Calu3 (cell line): Measurements from ENCODE around the gene TAPBP. TPM values are rescaled to one million over a fixed set of nuclear protein-coding genes. Genes with fewer than 3 reads are reported as not detected.

Source experiments
- BruUV-seq: library from RNA; stranded (reverse); fragments of 400-500 nt; replicated peaks from 2 replicates; lab custom pipeline; 2021; lab: Mats Ljungman, UMichigan
- CTCF ChIA-PET: fragments of 300-600 bp; sonication (Branson Sonifier 250); formaldehyde crosslinking; loops from one replicate; lab custom pipeline; 2022; ENCODE audit warnings: antibody characterized with exemption; lab: Charles Lee
- DNase-seq: peaks from one replicate; pipeline ENCODE4 v3.0.0; 2022
- H3K27ac Mint-ChIP-seq: one replicate; pipeline ENCODE4 v1.8.0; 2022; ENCODE audit warnings: mixed read lengths; ENCODE audit not compliant: unreplicated experiment
- H3K27me3 Mint-ChIP-seq: one replicate; pipeline ENCODE4 v1.8.0; 2022; ENCODE audit warnings: mixed read lengths; ENCODE audit not compliant: unreplicated experiment
- H3K36me3 Mint-ChIP-seq: one replicate; pipeline ENCODE4 v1.8.0; 2022; ENCODE audit warnings: mild to moderate bottlenecking, moderate library complexity, mixed read lengths; ENCODE audit not compliant: insufficient read depth, unreplicated experiment
- H3K4me1 Mint-ChIP-seq: one replicate; pipeline ENCODE4 v1.8.0; 2022; ENCODE audit warnings: mild to moderate bottlenecking, low read depth, mixed read lengths; ENCODE audit not compliant: unreplicated experiment
- H3K4me3 Mint-ChIP-seq: one replicate; pipeline ENCODE4 v1.8.0; 2022; ENCODE audit warnings: mild to moderate bottlenecking, low read depth, moderate library complexity, mixed read lengths; ENCODE audit not compliant: unreplicated experiment
- H3K9me3 Mint-ChIP-seq: one replicate; pipeline ENCODE4 v1.8.0; 2022; ENCODE audit warnings: low read depth, mixed read lengths; ENCODE audit not compliant: unreplicated experiment
- CTCF ChIP-seq: fragments of 200-600 bp; IDR thresholded peaks from one replicate; pipeline ENCODE4 v1.8.0; 2022; ENCODE audit warnings: antibody characterized with exemption; ENCODE audit not compliant: unreplicated experiment
- intact Hi-C: fragments of 100-400 bp; cut with micrococcal nuclease; formaldehyde crosslinking; loops from one replicate; pipeline ENCODE4 v1.10.0; 2022; ENCODE audit not compliant: unreplicated experiment
- total RNA-seq: library from RNA; stranded (reverse); gene quantifications from 2 replicates; pipeline ENCODE4 v1.2.3, GENCODE V29; 2022

The TAPBP gene
- total RNA-seq, 1 experiment from 2014 or later, result 443 TPM

DNA sequence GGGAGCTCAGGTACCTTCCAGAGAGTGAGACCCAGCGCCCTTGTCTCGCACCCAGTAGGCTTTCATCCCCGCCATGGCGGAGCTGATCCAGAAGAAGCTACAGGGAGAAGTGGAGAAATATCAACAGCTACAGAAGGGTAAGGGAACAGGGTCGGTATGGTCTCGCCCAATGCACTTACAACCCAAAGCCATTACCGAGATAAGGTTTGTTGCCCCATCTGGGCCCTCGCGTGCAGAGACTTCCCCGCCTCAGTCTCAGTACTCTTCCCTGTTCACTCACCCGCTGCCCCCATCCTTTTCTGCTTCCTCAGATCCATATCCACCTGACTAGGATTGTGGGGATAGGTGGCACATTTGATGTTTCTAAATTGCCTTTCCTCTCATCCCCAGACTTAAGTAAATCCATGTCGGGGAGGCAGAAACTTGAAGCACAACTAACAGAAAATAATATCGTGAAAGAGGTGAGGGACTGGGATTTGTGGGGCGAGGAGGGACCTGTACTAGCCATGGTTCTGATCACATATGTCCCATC lies 24.0 kb downstream of the TAPBP start:
- TF ChIP-seq CTCF, result no peak
- Mint-ChIP-seq H3K4me1 (peaks cover 39% of the 10 kb centered on the region), H3K27ac (peak overlapping the region; percentile 69), H3K9me3 (no peaks in the 10 kb centered on the region), H3K4me3 (peak overlapping the region; percentile 81), H3K27me3 (no peaks in the 10 kb centered on the region), H3K36me3 (peaks cover 70% of the 10 kb centered on the region)
- intact Hi-C loops, result loop anchor here (1.0 kb wide), 1 partner anchor 7 kb away; no protein-coding TSS in a partner anchor
- CTCF ChIA-PET, result interaction anchor here (1.1 to 2.7 kb wide), 6 partner anchors 8 to 126 kb away, joined by 3 to 11 read pairs (median 10); partner anchors contain the start of genes B3GALT4, RGL2, RPS18 and VPS52
- no peak for DNase-seq
- TSS peak; percentile 90 for BruUV-seq

DNA sequence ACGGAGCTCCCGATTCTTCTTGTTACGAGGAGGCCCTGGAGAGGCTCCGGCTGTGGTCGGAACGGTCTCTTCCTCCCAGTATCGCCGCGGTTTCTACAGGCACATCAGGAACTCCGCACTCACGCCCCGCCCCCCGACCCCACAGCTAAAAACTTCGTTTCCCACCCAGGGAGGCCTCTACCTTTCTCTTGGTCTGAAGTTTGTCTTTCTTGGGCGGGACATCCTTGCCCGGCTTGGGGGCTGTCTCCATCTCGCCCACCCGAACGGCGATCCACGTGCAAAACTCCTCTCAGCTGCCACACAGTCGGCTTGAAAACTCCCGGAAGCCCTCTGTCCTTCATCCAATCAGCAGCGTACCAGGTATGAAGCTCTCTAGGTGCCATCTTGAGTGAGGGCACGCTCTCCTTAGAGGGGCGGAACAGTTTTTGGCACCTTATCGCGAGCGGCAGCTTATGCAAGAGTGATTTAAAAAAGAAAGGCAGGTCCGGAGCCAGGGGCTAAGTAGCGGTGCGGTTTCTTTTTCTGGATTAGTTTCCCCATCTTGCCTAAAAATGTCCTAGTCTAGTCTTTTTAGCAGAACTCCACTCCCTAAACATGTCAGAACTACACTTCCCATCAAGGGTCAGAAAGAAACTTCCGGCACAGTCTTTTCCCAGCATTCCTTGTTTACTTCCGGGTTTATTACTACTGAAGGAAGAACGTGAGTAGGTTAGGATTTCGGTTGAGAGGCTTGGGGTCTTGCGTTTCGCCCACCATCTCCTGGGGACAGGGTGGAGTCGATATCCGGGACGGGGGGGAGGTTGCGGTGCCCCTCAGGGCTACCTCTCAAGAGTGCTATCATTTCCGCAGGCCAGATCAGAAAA lies 24.7 kb downstream of the TAPBP start, which contains the start of the genes PFDN6 and WDR46:
TSS of gene PFDN6 (plus strand) at position 681 of the 863 bp plus-strand sequence. CDS start 256 bp downstream, outside the sequence.
TSS of gene WDR46 (minus strand) at position 319 of the 863 bp plus-strand sequence. CDS start at position 250, 69 bp downstream.
- BruUV-seq, result no TSS peak
- CTCF ChIA-PET, result interaction anchor here (0.5 to 2.7 kb wide), 13 partner anchors 9 to 296 kb away, joined by 3 to 14 read pairs (median 5); partner anchors contain the start of genes B3GALT4, RGL2, RPS18 and VPS52
- peaks cover 72% of the 10 kb centered on the region for H3K36me3 Mint-ChIP-seq
- DNase-seq, result peak; percentile 82
- H3K27ac Mint-ChIP-seq, result peak within 1 kb of the TSS; percentile 69
- intact Hi-C loops, result loop anchor here (1.0 kb wide), 1 partner anchor 8 kb away; no protein-coding TSS in a partner anchor
- no peaks in the 10 kb centered on the region for H3K9me3 Mint-ChIP-seq
- H3K4me3 Mint-ChIP-seq, result peak within 1 kb of the TSS; percentile 81
- H3K27me3 Mint-ChIP-seq, result no peaks in the 10 kb centered on the region
- no peak for TF ChIP-seq CTCF
- peaks cover 39% of the 10 kb centered on the region for H3K4me1 Mint-ChIP-seq

DNA sequence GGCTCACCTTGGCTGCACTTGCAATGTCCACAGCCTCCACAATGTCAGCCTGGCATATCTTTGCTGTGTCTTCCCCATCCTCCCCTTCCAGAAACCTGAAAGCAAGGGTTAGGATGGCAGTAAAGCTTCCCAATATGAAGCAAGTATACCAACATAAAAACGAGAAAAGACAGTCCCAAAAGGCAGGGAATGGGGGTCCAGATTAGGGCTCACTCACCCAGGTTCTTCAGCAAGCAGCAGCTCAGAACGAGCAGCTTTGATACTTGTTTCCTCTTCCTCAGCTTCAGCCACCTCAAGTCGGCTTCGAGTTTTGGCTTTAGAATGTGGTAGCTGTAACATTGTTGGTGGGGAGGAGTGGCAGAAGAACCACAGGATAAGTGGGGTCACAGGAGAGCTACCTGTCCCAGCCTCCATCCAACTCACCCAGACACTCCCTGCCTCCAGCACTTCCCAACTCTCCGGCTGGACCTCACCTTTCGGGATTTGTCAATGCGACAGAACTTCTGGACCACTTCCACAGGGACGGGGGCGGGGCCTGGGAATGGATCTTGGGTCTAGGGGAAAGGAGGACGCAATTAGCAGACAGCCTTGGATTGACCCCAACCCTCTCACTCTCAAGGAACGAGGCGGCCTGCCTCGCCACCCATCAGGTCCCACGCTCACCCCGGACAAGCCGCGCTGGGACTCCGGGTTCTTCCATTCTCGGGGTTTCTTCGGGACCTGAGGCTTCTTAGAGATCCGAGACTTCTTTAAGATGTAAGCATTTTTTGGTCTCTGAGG lies 25.5 kb downstream of the TAPBP start:
- peaks cover 76% of the 10 kb centered on the region for H3K36me3 Mint-ChIP-seq
- TF ChIP-seq CTCF, result no peak
- TSS peak; percentile 70 for BruUV-seq
- intact Hi-C loops, result no loop called here
- H3K4me3 Mint-ChIP-seq, result peak overlapping the region; percentile 81
- CTCF ChIA-PET, result interaction anchor here (0.6 to 2.7 kb wide), 9 partner anchors 9 to 1840 kb away, joined by 3 to 11 read pairs (median 9); partner anchors contain the start of genes B3GALT4, RGL2 and ZBTB22
- H3K4me1 Mint-ChIP-seq, result peaks cover 39% of the 10 kb centered on the region
- no peaks in the 10 kb centered on the region for H3K27me3 Mint-ChIP-seq
- H3K9me3 Mint-ChIP-seq, result no peaks in the 10 kb centered on the region
- H3K27ac Mint-ChIP-seq, result peak overlapping the region; percentile 69
- no peak for DNase-seq
